ENCODE data around the gene CAP1.
A peak's percentile ranks its signal among the peaks of the same experiment; 100 is the strongest.

Gene CAP1, protein sequence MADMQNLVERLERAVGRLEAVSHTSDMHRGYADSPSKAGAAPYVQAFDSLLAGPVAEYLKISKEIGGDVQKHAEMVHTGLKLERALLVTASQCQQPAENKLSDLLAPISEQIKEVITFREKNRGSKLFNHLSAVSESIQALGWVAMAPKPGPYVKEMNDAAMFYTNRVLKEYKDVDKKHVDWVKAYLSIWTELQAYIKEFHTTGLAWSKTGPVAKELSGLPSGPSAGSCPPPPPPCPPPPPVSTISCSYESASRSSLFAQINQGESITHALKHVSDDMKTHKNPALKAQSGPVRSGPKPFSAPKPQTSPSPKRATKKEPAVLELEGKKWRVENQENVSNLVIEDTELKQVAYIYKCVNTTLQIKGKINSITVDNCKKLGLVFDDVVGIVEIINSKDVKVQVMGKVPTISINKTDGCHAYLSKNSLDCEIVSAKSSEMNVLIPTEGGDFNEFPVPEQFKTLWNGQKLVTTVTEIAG

DNA sequence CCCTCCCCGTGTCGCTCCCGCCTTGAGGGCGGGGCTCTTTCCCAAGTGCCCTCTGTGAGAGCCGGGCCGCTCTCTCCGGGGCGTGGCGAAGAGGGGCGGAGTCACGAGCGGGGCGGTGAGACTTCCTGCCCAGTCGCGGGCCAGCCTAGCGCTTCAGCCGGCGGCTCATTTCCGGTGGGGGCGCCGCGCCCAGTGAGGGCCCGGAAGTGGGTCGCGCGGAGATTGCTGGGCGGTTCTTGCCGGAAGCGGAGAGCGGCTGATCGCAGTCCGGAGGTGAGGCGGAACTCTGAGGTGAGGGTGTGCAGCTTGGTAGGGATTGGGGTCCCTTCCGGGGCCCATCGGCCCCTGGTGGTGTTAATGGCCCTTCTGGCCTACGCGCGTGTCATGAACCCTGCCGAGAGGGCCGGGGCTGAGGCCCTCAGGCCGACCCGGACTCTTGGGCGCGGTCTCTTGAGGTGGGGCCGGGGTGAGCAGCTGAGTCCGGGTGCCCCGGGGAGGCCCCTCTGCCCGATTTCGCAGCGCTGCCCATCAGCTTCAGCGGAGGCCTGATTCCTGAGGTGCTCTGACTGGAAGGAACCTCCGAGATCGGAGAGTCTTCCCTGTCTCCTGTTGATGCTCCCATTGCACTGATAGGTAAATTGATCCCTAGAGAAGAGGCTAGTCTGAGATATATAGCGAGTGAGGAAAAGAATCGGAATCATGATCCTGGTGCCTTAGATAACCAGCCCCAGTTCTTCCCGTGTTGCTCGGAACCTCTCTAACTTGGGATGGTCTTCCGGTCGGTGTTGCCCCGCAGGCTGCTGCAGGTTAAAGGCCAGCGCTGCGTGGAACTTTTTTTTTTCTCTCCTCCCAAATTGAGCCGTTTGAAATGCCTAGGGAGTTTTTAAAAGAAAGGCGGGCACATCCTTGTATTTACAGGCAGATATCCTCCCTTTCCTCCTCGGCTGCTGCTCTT lies at the start of gene CAP1:
TSS of gene CAP1 (plus strand) at position 219 of the 955 bp plus-strand sequence. CDS start 18,618 bp downstream, outside the sequence.
- CTCF ChIA-PET: interaction anchor here (0.9 to 1.5 kb wide), 3 partner anchors 67 to 121 kb away, joined by 3 to 8 read pairs (median 4); no protein-coding TSS in a partner anchor
- TF ChIP-seq, protein P1, sequence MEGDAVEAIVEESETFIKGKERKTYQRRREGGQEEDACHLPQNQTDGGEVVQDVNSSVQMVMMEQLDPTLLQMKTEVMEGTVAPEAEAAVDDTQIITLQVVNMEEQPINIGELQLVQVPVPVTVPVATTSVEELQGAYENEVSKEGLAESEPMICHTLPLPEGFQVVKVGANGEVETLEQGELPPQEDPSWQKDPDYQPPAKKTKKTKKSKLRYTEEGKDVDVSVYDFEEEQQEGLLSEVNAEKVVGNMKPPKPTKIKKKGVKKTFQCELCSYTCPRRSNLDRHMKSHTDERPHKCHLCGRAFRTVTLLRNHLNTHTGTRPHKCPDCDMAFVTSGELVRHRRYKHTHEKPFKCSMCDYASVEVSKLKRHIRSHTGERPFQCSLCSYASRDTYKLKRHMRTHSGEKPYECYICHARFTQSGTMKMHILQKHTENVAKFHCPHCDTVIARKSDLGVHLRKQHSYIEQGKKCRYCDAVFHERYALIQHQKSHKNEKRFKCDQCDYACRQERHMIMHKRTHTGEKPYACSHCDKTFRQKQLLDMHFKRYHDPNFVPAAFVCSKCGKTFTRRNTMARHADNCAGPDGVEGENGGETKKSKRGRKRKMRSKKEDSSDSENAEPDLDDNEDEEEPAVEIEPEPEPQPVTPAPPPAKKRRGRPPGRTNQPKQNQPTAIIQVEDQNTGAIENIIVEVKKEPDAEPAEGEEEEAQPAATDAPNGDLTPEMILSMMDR (conservative IDR thresholded peaks at IDR 0.05; ENCODE audit: low read depth): no peak

DNA sequence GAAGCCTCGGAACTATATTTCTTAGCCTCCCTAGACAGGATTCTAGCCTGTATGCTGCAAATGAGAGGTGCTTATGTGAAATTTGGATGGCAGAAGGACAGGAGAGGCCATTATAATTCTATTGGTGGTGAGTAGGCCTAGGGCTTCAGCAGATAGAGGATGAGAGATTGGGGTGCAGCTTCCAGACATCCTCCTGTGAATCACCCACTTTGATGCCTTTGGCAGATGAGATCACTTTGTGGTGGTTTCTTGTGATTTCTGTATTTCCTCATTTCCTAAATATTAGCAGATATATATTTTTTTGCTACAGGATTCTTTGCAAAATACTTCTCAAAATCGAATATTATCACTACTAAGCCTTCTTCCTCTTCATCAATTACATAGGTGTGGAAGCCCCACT lies 48.3 kb upstream of the CAP1 start:
- H3K27ac ChIP-seq: no peak overlapping the region
- no peak for DNase-seq (ENCODE audit: low spot score)
- CTCF ChIA-PET: interaction anchor here (0.5 to 1.2 kb wide), 2 partner anchors 32 to 901 kb away, joined by 3 to 4 read pairs; no protein-coding TSS in a partner anchor
- TF ChIP-seq, protein P1 (conservative IDR thresholded peaks at IDR 0.05; ENCODE audit: low read depth): no peak
- POLR2A ChIA-PET (ENCODE audit: low non-redundant PET): no interaction called here

More for the DNA sequence above, at the start of gene CAP1:
- peak; percentile 97 for DNase-seq (ENCODE audit: low spot score)
- peak within 1 kb of the TSS; percentile 99 for H3K27ac ChIP-seq
- POLR2A ChIA-PET (ENCODE audit: low non-redundant PET): interaction anchor here (0.6 kb wide), 1 partner anchor 59 kb away, joined by 3 read pairs; no protein-coding TSS in a partner anchor

DNA sequence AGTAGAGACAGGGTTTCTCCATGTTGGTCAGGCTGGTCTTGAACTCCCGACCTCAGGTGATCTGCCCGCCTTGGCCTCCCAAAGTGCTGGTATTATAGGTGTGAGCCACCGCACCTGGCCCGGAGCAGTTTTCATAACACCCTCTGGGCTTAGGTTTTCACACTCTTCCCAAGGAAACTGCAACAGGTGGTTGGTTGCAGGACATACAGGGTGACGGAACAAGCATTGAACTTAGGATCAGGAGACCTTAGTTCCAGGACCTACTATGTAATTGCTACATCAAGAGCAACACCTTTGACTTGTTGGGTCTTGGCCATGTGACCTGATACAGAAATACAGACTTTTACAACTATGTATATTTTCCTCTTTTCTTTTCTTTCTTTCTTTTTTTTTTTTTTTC lies 47.6 kb upstream of the CAP1 start:
- no peak for DNase-seq (ENCODE audit: low spot score)
- ChIA-PET POLR2A (ENCODE audit: low non-redundant PET) (no interaction called here), CTCF (interaction anchor here (0.5 kb wide), 1 partner anchor 901 kb away, joined by 3 read pairs; no protein-coding TSS in a partner anchor)
- TF ChIP-seq, protein P1 (conservative IDR thresholded peaks at IDR 0.05; ENCODE audit: low read depth): no peak
- H3K27ac ChIP-seq: no peak overlapping the region

DNA sequence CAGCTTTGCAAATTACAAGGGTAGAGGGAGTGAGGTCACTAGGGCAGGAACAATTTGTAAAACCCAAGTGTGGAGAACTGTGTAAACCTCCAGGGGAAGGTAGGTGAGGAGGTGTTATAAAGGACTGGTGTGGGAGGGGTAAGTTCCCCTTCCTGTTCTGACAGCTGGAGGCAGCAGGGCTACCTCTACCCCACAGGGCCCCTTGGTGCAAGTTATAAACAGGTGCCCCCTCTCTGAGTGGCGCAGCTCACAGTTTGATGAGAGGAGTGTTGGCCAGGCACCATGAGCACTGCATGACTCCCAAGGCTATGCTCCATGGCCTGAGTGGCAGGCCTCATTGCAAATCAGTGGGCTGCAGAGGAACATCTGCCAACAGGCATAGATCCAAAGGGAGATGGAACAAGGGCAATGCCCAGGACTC lies 44.5 kb upstream of the CAP1 start:
- ChIA-PET CTCF (no interaction called here), POLR2A (ENCODE audit: low non-redundant PET) (no interaction called here)
- TF ChIP-seq, protein P1 (conservative IDR thresholded peaks at IDR 0.05; ENCODE audit: low read depth): no peak
- DNase-seq (ENCODE audit: low spot score): no peak
- H3K27ac ChIP-seq: no peak overlapping the region

DNA sequence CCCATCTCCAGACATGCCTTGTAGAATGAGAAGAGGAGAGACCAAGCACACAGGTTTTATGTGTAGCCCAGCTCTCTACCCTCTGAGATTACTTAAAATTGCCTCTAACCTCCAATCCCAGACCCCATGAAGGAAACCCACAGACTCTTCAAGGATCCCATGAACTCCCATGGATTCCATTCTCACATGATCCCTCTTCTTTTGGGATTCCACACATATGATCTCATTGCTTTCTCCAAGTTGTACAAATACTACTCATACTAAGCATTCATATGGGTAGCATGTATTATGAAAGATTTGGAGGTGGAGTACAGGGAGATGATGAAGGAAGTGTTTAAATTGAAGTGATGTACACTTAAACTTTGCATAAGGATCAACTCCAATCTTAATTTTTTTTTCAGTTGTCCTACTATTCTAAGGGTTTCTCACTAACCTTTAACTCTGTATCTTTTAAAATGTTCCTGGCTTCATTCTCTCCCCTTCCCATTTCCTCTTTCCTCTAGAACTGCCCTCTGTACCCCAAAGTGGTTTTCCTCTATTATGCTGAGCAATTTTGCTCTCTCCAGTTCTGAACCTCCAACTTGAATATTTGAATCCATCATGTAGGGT lies 44.0 kb upstream of the CAP1 start:
- POLR2A ChIA-PET (ENCODE audit: low non-redundant PET): no interaction called here
- CTCF ChIA-PET: no interaction called here
- H3K27ac ChIP-seq: no peak overlapping the region
- no peak for DNase-seq (ENCODE audit: low spot score)
- TF ChIP-seq, protein P1 (conservative IDR thresholded peaks at IDR 0.05; ENCODE audit: low read depth): no peak

DNA sequence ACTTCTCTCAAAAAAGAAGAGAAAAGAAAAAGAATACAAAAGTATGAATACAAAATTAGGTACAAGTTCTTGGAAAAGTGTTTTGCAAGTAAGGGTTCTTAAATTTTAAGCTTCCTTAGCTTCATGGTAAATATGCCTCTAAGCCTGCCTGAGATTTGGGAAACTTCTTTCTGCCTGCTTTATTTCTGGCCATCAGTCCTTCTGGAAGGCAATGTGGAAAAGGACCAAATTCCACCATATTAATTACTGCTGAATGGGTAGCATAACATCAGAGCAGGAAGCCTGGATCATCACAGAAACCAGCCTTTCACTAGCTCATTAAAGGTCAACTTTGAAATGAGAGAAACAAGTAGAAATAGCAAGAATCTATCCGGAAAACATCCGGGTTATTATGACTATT lies 39.1 kb upstream of the CAP1 start:
- TF ChIP-seq, protein P1 (conservative IDR thresholded peaks at IDR 0.05; ENCODE audit: low read depth): no peak
- no peak for DNase-seq (ENCODE audit: low spot score)
- no peak overlapping the region for H3K27ac ChIP-seq
- CTCF ChIA-PET: no interaction called here
- POLR2A ChIA-PET (ENCODE audit: low non-redundant PET): no interaction called here
